NT2/D1 (cell line): ENCODE results near the gene TSPOAP1.

Source experiments
- SUZ12 ChIP-seq: IDR thresholded peaks from 2 replicates; pipeline ENCODE4 v1.6.1; 2011; ENCODE audit not compliant: insufficient read length, insufficient read depth; ENCODE audit errors: extremely low read depth
- YY1 ChIP-seq: IDR thresholded peaks from 2 replicates; pipeline ENCODE4 v1.6.1; 2011; ENCODE audit not compliant: insufficient read length, insufficient read depth
- ZNF274 ChIP-seq: IDR thresholded peaks from 2 replicates; pipeline ENCODE4 v1.6.1; 2011; ENCODE audit warnings: mild to moderate bottlenecking, low read depth, low read length

DNA sequence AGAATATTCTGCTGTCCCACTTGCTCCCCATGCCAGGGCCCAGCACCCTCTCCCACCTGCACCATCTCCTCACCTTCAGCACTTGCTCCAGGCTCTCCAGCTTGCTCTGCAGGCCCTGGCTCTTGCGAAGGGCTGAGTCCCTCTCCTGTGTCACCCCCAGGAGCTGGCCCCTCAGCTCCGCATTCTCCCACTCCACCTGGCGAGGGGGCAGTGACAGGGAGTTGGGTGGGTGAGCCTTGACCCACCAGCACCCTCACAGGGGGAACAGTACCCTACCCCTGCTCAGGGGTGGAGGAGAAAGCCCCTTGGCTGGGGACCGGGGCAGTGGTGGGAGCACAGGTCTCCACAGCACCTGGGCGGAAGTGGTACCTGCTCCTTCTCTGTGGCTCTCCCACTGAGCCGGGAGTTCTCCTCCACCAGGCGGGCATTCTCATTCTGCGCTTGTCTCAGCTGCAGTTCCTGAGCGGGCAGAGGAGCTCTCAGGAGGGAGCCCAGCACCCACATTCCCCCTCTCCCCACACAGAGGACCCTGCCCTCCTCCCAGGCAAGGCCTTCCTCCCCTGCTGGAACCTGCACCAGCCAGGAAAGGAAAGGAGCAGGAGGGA, 5.9 kb downstream of the TSPOAP1 start:
- no peak for TF ChIP-seq ZNF274
- TF ChIP-seq YY1 = no peak
- TF ChIP-seq SUZ12 = no peak
